Ammon's horn (tissue), 1 donor: ENCODE results near the gene CHD6.

Source experiments
- DNase-seq: peaks from one replicate; pipeline ENCODE4 v3.0.0-alpha.2; 2016; ENCODE audit warnings: low spot score

The CHD6 gene

GRCh38 chr20:41506192-41506915 lies 111.8 kb downstream of the CHD6 start:
- no peak for DNase-seq

DNA sequence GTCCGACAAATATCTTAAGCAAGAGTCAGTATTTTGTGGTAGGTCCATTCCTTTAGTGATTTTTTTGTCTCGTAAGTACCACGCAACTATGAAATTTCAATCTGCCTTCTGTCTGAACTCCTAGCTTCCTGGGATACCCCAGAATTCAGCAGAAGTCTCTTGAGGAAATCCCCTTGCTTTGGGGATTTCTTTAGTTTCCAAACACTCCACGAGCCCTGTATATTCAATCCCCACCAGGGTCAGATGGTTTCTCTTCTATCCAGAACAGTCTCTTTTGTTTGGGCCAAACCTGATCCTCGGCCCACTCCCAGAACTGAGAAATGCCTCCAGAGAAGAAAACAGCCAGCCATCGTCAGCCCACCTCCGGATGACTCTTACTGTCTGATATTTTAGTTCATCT lies 113.0 kb downstream of the CHD6 start:
- no peak for DNase-seq

DNA sequence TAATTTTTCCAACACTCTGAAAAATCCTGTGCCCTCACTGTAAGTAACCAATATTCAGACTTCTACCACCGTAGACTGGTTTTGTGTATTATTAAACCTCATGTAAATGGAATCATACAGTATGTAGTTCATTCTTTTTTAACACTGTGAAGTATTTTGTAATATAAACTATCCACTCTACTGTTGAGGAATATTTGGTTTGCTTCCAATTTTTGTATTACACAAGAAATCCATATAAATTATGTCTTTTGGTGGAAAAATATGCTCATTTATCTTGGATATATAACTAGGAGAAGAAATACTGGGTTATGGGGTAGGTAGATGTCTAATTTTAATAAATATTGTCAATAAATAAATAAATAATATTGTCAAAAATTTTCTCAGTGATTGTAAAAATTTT lies 116.8 kb downstream of the CHD6 start:
- DNase-seq, result no peak

DNA sequence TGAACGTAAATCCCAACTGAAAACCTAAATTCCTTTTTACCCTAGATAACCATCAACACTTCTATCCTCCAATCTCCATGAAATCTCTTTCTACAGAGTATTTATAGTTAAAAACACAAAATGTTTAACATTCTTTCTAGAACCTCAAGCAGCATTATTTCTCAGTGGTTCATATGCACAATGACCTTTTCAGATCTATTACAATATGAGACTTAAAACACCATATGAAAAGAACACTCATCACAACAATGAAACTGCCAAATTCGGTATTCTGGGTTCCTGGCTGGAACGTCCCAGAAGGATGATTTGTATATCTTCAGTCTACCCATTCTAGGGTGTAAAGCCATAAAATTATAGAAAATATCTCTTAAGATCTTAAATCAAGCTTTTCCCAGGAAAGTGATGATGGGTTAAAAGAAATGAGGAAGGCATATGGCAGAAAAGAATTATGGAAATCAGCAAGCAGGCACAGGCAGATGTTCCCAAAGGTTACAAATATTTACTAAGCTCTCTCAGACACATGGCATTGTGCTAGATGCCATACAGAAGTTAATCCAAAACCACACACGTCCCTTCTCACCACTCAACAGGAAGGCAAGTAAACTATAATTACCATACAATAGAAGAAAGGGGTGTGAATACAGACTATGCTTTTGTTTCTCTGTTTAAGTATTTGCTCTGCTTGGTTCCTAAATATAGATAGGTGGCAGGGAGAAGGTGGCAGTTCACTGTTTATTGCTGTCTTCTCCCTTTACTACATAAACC lies 118.0 kb downstream of the CHD6 start:
- no peak for DNase-seq

GRCh38 chr20:41499064-41499463 lies 119.1 kb downstream of the CHD6 start:
- no peak for DNase-seq

DNA sequence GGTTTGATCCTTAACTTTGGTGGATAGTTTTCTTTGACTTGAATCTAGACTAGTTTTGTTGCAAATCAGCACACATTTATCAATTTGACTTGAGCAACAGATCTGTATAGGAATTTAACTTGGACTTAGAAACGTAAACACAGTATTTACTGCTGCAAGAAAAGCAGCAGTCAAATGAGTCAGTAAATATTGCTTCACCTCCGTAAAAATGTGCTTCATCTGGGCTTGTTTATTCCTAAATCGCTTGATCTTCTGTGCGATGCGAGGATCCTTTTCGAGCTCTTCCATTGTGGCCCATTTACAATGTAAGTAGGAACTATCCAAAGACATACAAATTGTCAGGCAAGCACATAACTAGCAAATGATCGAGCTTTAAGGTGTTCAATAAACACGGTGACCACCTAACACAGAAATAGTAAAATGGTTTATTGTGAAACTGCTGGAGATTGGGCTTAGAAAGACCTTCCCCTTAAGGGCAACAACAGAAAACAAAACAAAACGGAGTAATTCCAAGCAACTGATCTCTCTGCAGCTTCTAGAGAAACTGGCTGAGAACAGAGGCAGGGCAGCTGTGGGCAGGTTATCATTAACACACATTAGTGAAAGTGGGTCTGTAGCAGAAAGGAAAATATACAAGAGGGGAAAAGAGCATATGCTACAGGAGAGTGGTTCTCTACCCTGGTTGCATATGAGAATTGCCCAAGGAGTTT lies 120.8 kb downstream of the CHD6 start:
- DNase-seq, result no peak

- DNase-seq, result no peak
Measured at GRCh38 chr20:41494451-41494850, 123.7 kb downstream of the CHD6 start.

DNA sequence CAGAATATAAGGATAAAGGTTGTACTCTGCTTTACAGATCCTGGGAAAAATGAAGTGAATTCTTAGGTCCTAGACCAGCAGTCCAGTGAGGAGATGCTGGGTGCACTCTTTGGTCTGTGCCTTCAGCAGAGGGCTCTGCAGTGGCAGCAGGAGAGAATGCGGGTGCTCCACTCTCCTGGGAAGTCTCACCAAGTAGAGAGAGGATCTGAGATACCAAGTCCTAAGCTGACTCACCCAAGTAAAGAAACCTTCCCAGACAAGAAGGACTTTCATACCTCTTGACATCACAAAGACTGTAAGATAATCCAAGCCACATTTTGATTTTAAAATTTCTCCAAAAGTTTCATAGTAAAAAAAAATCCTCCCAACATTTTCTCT lies 134.6 kb downstream of the CHD6 start:
- no peak for DNase-seq

- no peak for DNase-seq
Measured at GRCh38 chr20:41482647-41483552, 135.3 kb downstream of the CHD6 start.

DNA sequence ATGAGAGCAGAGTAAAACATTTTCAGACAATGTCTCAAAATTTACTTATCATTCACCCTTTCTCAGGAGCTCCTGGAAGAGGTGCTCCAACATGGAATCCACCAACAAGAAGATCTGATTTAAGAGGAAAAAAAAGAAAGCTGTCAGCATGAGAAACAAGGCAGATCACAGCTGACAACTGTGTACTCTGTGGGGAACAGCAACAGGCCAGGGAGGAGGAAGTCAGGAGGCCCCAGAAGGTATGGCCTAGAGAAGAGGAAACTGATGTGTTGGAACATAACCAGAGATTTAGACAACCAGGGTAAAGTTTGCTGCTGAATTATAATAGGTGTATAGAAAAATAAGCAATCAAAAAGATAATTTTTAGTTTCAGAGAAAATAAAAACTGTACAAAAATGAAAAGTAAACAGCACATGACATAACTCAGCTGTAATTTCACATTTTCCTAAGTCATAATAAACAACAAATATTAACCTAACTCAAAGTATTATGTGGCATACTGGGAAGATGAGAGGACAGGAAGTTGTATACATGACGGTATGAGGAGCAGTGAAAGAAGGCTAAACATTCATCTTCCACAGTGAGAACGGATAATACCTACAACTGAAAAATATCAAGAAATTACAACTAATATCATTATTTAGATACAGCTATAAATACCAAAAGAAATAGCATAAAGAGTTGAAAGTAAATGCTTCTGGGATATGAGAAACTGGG lies 138.0 kb downstream of the CHD6 start:
- peak; percentile 33 for DNase-seq

DNA sequence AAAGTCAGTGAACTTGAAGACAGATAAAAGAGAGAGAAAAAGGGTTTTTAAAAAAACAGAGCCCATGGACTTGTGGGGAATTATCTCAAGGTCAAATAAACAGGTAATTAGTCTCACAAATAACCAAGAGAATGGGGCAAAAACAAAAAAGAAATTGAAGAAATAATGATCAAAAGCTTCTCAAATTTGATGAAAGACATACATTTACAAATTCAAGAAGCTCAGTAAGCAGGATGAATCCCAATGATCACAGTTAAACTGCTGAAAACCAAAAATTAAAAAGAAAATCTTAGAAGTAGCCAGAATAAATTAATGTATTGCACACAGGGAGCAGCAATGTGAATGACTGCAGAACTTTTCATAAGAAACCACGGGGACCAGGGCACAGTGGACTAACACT lies 139.1 kb downstream of the CHD6 start:
- no peak for DNase-seq

DNA sequence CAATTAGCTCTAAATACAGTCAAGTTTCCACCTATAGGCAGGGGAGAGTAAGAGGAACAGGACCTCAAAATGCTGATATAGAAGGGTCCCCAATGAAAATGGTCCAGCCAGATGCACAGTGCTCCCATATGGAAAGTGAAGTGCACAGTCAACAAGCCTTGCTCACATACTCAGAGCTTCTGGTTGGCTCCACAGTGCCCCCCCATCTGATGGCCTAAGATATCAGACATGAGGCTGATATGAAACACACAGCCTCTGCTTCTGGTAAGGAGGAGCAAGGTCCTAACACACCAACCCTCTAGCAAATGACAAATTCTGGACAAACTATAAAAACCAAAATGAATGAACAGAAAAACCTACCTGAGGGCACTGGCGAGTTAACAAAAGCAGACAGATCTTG lies 140.2 kb downstream of the CHD6 start:
- no peak for DNase-seq

GRCh38 chr20:41476446-41476845 lies 141.7 kb downstream of the CHD6 start:
- no peak for DNase-seq

- peak; percentile 11 for DNase-seq
Measured at GRCh38 chr20:41476013-41476441, 142.2 kb downstream of the CHD6 start.

DNA sequence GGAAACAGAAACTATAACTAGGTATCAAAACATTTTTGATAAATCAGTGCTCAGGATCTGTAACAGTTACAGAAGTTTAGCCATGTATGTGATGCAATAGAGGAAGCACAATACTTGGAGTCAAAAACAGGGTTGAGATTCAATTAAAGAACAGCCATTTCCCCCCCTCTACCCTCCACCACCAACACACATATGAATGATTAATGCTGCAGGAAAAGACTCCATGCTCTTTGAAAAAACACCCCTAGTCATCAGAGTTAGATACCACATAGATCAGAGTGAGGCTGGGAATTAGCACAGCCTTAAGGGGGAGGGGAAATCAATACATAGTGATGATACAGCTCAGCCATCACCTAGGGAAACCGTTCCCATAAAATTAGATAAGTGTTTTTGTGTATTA lies 142.7 kb downstream of the CHD6 start:
- DNase-seq, result no peak

DNA sequence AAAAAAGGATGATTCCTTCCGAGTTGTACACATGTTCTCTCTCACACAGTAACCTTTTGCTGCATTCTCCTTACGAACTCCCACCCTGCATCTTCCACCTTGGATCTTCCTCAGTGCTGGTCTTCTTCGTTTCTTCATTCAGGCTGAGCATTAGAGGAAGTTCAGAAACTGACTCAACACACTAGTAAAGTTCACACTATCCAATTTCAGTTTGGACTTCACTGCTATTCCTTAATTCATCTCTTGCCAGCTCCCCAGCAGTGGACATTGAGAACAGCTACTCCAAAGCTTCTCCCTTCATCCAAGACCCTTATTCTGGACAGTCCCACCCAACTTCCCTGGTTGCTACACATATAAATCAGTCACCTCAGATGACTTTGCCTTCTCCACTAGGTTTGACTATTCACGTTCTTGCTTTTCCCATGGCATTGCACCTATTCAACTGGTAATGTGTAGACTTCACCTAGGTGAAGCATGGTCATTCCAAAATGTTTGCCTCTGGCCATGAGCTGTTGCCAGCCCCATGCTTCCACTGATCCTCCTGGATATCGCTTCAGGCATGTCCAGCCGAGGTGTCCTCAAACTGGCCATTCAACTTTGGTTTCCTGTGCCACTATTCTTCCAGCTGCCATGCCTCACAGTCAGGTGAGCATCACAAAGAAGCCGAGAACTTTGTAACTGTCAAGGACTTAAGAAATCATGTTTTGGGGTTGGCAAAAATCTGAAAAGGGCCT lies 147.6 kb downstream of the CHD6 start:
- DNase-seq, result no peak

GRCh38 chr20:41469868-41470267 lies 148.3 kb downstream of the CHD6 start:
- DNase-seq, result no peak

DNA sequence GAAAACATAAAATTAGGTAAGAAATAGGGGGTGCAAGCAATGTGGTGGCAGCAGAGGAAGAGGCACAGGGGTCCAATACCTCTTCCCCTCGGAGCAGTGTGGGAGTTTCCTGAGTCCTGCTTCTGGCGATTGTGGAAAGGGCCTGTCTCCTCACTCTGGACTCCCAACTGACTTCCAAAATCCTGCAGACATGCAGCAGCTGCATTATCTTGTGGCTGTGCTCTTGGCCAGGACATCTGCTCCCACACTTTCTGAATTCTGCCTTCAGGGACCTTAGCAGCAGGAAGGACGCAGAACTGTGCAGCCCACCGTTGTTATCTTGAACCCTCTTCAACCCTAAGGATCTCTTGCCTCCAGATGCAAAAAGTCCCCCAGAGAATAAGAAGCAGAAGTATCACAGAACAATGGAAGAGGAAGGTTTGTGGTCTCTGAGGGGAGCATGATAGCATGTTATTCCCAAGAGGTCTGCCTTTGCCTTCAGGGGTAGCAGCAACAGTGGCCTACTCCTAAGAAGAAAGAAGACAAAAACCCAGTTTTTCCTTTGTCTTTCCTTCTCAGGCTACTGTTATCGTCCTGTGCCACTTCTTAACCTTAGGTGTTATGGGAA lies 149.1 kb downstream of the CHD6 start:
- DNase-seq, result no peak

DNA sequence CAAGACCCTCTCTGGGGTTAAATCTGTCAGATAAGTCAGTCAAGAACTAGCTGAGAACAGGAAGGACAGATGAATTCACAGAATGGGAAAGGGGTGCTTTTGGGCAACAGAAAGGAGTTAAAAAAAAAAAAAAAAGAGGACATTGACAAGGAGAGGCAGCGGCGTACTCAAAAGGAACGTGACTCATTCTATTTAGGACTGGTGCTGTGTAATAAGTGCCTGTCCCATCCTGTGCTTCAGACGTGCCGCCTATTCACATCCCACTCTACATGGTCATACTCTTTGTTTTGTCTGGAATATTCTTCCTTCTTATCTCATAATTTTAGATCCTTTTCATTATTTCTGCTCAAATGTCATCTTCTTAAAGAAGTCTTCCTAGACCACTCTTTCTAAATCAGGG lies 150.5 kb downstream of the CHD6 start:
- no peak for DNase-seq

GRCh38 chr20:41467220-41467619 lies 151.0 kb downstream of the CHD6 start:
- no peak for DNase-seq
